Gastroesophageal sphincter (tissue), 3 donors: ENCODE data around the gene TMEM245.

Source experiments
- CTCF ChIP-seq, 4 experiments: fragments of 200-600 bp in 2 of 4; fragments of 450-650 bp in 2 of 4; sonication (generic) in 1 of 4; IDR thresholded peaks; one replicate each; pipeline ENCODE4 v1.5.1; 2017 to 2019; ENCODE audit warnings: antibody characterized with exemption in 4 of 4, mild to moderate bottlenecking in 2 of 4, moderate library complexity in 2 of 4
- EP300 ChIP-seq: sonication (generic); formaldehyde crosslinking; IDR thresholded peaks from one replicate; pipeline ENCODE4 v1.6.1; 2017; ENCODE audit warnings: antibody characterized with exemption, mild to moderate bottlenecking
- POLR2A ChIP-seq, 2 donors: fragments of 450-650 bp; IDR thresholded peaks; one replicate each; pipeline ENCODE4 v1.6.1; 2017; ENCODE audit warnings: antibody characterized with exemption in 2 of 2, mild to moderate bottlenecking in 2 of 2, moderate library complexity in 1 of 2
- POLR2AphosphoS5 ChIP-seq: sonication (generic); formaldehyde crosslinking; IDR thresholded peaks from one replicate; pipeline ENCODE4 v1.6.1; 2017; ENCODE audit warnings: antibody characterized with exemption

GRCh38 chr9:109098171-109098959, 21.4 kb downstream of the TMEM245 start:
- TF ChIP-seq CTCF (IDR thresholded peaks at IDR 0.05), result peak in 3 of 4 experiments; percentile 28 to 44 (median 40)
- no peak for TF ChIP-seq POLR2AphosphoS5
- no peak for TF ChIP-seq POLR2A (IDR thresholded peaks at IDR 0.05)
- TF ChIP-seq EP300, result no peak
